ENCODE measurements around the gene INSYN2A.

INSYN2A gene

GRCh38 chr10:127215866-127216265 lies 19.5 kb upstream of the INSYN2A start:
- peak; percentile 34 for DNase-seq (ENCODE audit: low read depth)
- no peak for TF ChIP-seq CTCF (conservative IDR thresholded peaks at IDR 0.05; ENCODE audit: low read depth, low read length)
- no peak overlapping the region for H3K4me3 ChIP-seq (ENCODE audit: low read depth, low read length)

GRCh38 chr10:127210936-127211466 lies 14.6 kb upstream of the INSYN2A start:
- no peak overlapping the region for H3K4me3 ChIP-seq (ENCODE audit: low read depth, low read length)
- DNase-seq (ENCODE audit: low read depth) = no peak
- no peak for TF ChIP-seq CTCF (conservative IDR thresholded peaks at IDR 0.05; ENCODE audit: low read depth, low read length)

GRCh38 chr10:127207081-127207480 lies 10.7 kb upstream of the INSYN2A start:
- no peak for TF ChIP-seq CTCF (conservative IDR thresholded peaks at IDR 0.05; ENCODE audit: low read depth, low read length)
- no peak for DNase-seq (ENCODE audit: low read depth)
- H3K4me3 ChIP-seq (ENCODE audit: low read depth, low read length) = no peak overlapping the region

- no peak for TF ChIP-seq CTCF (conservative IDR thresholded peaks at IDR 0.05; ENCODE audit: low read depth, low read length)
- no peak for DNase-seq (ENCODE audit: low read depth)
- no peak overlapping the region for H3K4me3 ChIP-seq (ENCODE audit: low read depth, low read length)
These were observed 6.7 kb upstream of the INSYN2A start for GRCh38 chr10:127203067-127203466.

GRCh38 chr10:127200646-127201045 lies 4.3 kb upstream of the INSYN2A start:
- no peak overlapping the region for H3K4me3 ChIP-seq (ENCODE audit: low read depth, low read length)
- no peak for TF ChIP-seq CTCF (conservative IDR thresholded peaks at IDR 0.05; ENCODE audit: low read depth, low read length)
- DNase-seq (ENCODE audit: low read depth) = no peak

- no peak overlapping the region for H3K4me3 ChIP-seq (ENCODE audit: low read depth, low read length)
- TF ChIP-seq CTCF (conservative IDR thresholded peaks at IDR 0.05; ENCODE audit: low read depth, low read length) = no peak
- DNase-seq (ENCODE audit: low read depth) = no peak
These were observed 2.3 kb upstream of the INSYN2A start for GRCh38 chr10:127198721-127199120.

- no peak for DNase-seq (ENCODE audit: low read depth)
- H3K4me3 ChIP-seq (ENCODE audit: low read depth, low read length) = no peak overlapping the region
- TF ChIP-seq CTCF (conservative IDR thresholded peaks at IDR 0.05; ENCODE audit: low read depth, low read length) = peak; percentile 12
These were observed 1.9 kb upstream of the INSYN2A start for GRCh38 chr10:127198307-127198706.
